DOHH2 (cell line): Measurements from ENCODE around the gene GIGYF2.

Experiments
- EZH2phosphoT487 ChIP-seq: fragments of 200-600 bp; sonication (generic); IDR thresholded peaks from 2 replicates; pipeline ENCODE4 v1.6.1; 2017; ENCODE audit warnings: borderline replicate concordance, mild to moderate bottlenecking, antibody characterized with exemption, low read length, moderate library complexity, mixed read lengths
- TF ChIP-seq, protein P1 (sequence below): fragments of 200-600 bp; sonication (generic); IDR thresholded peaks from one replicate; pipeline ENCODE4 v1.5.1; 2014; ENCODE audit warnings: antibody characterized with exemption, mild to moderate bottlenecking, low read depth, low read length; ENCODE audit not compliant: poor library complexity, severe bottlenecking

DNA sequence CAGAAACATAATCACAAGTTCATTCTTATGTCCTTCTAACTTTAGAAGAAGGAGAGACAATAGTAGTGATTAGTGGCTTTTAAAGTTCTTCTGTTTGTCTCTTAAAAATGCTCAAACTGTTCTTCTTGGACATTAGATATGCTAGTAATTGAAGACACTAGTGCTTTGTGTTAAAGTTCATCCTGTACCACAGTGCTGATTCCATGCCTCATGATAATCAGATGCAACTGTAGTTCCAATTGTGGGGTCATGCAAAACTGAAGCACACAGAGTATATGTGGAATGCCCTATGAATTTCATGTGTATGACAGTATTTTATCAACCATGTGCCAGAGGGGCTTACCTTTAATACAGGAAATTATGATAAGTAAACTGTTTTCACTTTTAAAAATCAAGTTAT lies 90.7 kb downstream of the GIGYF2 start:
- no peak for TF ChIP-seq EZH2phosphoT487
- TF ChIP-seq, protein P1, sequence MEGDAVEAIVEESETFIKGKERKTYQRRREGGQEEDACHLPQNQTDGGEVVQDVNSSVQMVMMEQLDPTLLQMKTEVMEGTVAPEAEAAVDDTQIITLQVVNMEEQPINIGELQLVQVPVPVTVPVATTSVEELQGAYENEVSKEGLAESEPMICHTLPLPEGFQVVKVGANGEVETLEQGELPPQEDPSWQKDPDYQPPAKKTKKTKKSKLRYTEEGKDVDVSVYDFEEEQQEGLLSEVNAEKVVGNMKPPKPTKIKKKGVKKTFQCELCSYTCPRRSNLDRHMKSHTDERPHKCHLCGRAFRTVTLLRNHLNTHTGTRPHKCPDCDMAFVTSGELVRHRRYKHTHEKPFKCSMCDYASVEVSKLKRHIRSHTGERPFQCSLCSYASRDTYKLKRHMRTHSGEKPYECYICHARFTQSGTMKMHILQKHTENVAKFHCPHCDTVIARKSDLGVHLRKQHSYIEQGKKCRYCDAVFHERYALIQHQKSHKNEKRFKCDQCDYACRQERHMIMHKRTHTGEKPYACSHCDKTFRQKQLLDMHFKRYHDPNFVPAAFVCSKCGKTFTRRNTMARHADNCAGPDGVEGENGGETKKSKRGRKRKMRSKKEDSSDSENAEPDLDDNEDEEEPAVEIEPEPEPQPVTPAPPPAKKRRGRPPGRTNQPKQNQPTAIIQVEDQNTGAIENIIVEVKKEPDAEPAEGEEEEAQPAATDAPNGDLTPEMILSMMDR = no peak
